ENCODE results near the gene POU3F2. TPM values are rescaled to one million over a fixed set of nuclear protein-coding genes. Genes with fewer than 3 reads are reported as not detected.

POU3F2 gene
- total and polyA plus RNA-seq, 2 donors from 2014 or later = not detected

- H3K9ac ChIP-seq (ENCODE audit: low read length in 3 of 3) = no peak overlapping the region
- TF ChIP-seq CTCF (IDR thresholded peaks at IDR 0.05; ENCODE audit: borderline replicate concordance, extremely low read depth, insufficient read depth) = no peak
- peaks cover 80% of the 10 kb centered on the region for H3K27me3 ChIP-seq (ENCODE audit: control insufficient read depth, insufficient read depth, low read length)
- intact Hi-C loops (cut with DNase I) = no loop called here
- no peak overlapping the region for H3K4me3 ChIP-seq (ENCODE audit: low read length in 3 of 3)
- no peak for FAIRE-seq
- H3K4me1 ChIP-seq (ENCODE audit: control insufficient read depth in 2 of 3, insufficient read depth in 2 of 3, low read depth in 1 of 3, low read length in 3 of 3) = peaks cover 0 to 9% (median 0%) of the 10 kb centered on the region in 3 donors
- no peaks in the 10 kb centered on the region for H3K9me3 ChIP-seq (ENCODE audit: control insufficient read depth in 2 of 3, insufficient read depth in 1 of 3, low read length in 3 of 3)
- no peaks in the 10 kb centered on the region for H3K36me3 ChIP-seq (ENCODE audit: control insufficient read depth in 2 of 3, insufficient read depth in 3 of 3, low read length in 3 of 3)
- H3K27ac ChIP-seq (ENCODE audit: low read depth in 2 of 2, low read length in 2 of 2) = no peak overlapping the region
- DNase-seq = peak in 1 of 5 donors; percentile 30
Measured at GRCh38 chr6:98843271-98844243, 9.2 kb downstream of the POU3F2 start.

- Histone ChIP-seq H3K27ac (ENCODE audit: low read depth in 2 of 2, low read length in 2 of 2) (no peak overlapping the region), H3K36me3 (ENCODE audit: control insufficient read depth in 2 of 3, insufficient read depth in 3 of 3, low read length in 3 of 3) (no peaks in the 10 kb centered on the region), H3K4me1 (ENCODE audit: control insufficient read depth in 2 of 3, insufficient read depth in 2 of 3, low read depth in 1 of 3, low read length in 3 of 3) (peaks cover 0 to 9% (median 0%) of the 10 kb centered on the region in 3 donors), H3K27me3 (ENCODE audit: control insufficient read depth, insufficient read depth, low read length) (peaks cover 72% of the 10 kb centered on the region), H3K9ac (ENCODE audit: low read length in 3 of 3) (no peak overlapping the region), H3K4me3 (ENCODE audit: low read length in 3 of 3) (no peak overlapping the region), H3K9me3 (ENCODE audit: control insufficient read depth in 2 of 3, insufficient read depth in 1 of 3, low read length in 3 of 3) (no peaks in the 10 kb centered on the region)
- FAIRE-seq (no peak), DNase-seq (peak in 4 of 5 donors; percentile 21 to 60 (median 28))
- TF ChIP-seq CTCF (IDR thresholded peaks at IDR 0.05; ENCODE audit: borderline replicate concordance, extremely low read depth, insufficient read depth) = no peak
- intact Hi-C loops (cut with DNase I) = no loop called here
Measured at GRCh38 chr6:98844244-98845210, 10.2 kb downstream of the POU3F2 start.

- FAIRE-seq = no peak
- intact Hi-C loops (cut with DNase I) = no loop called here
Measured at GRCh38 chr6:98845211-98846020, 11.0 kb downstream of the POU3F2 start.

More at GRCh38 chr6:98845211-98846020, 11.0 kb downstream of the POU3F2 start:
- H3K9ac ChIP-seq (ENCODE audit: low read length in 3 of 3) = no peak overlapping the region
- no peak overlapping the region for H3K27ac ChIP-seq (ENCODE audit: low read depth in 2 of 2, low read length in 2 of 2)
- DNase-seq = peak; percentile 88 to 92 (median 91)
- peaks cover 64% of the 10 kb centered on the region for H3K27me3 ChIP-seq (ENCODE audit: control insufficient read depth, insufficient read depth, low read length)
- peak; percentile 78 for TF ChIP-seq CTCF (IDR thresholded peaks at IDR 0.05; ENCODE audit: borderline replicate concordance, extremely low read depth, insufficient read depth)
- no peaks in the 10 kb centered on the region for H3K9me3 ChIP-seq (ENCODE audit: control insufficient read depth in 2 of 3, insufficient read depth in 1 of 3, low read length in 3 of 3)
- H3K4me1 ChIP-seq (ENCODE audit: control insufficient read depth in 2 of 3, insufficient read depth in 2 of 3, low read depth in 1 of 3, low read length in 3 of 3) = peaks cover 0 to 9% (median 0%) of the 10 kb centered on the region in 3 donors
- H3K36me3 ChIP-seq (ENCODE audit: control insufficient read depth in 2 of 3, insufficient read depth in 3 of 3, low read length in 3 of 3) = no peaks in the 10 kb centered on the region
- no peak overlapping the region for H3K4me3 ChIP-seq (ENCODE audit: low read length in 3 of 3)

All from kidney (tissue), 14 donors.